Measurements from ENCODE around the gene HS1BP3.

GRCh38 chr2:20594048-20594750 lies 56.7 kb downstream of the HS1BP3 start:
- TF ChIP-seq, protein P1, sequence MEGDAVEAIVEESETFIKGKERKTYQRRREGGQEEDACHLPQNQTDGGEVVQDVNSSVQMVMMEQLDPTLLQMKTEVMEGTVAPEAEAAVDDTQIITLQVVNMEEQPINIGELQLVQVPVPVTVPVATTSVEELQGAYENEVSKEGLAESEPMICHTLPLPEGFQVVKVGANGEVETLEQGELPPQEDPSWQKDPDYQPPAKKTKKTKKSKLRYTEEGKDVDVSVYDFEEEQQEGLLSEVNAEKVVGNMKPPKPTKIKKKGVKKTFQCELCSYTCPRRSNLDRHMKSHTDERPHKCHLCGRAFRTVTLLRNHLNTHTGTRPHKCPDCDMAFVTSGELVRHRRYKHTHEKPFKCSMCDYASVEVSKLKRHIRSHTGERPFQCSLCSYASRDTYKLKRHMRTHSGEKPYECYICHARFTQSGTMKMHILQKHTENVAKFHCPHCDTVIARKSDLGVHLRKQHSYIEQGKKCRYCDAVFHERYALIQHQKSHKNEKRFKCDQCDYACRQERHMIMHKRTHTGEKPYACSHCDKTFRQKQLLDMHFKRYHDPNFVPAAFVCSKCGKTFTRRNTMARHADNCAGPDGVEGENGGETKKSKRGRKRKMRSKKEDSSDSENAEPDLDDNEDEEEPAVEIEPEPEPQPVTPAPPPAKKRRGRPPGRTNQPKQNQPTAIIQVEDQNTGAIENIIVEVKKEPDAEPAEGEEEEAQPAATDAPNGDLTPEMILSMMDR (IDR thresholded peaks at IDR 0.05), result no peak
- no peak for TF ChIP-seq POLR2A (IDR thresholded peaks at IDR 0.05)
